Left kidney (tissue), 2 donors: ENCODE measurements around the gene SIGLEC10. TPM values are rescaled to one million over a fixed set of nuclear protein-coding genes. Genes with fewer than 3 reads are reported as not detected.

ENCODE experiments used
- DNase-seq: peaks from one replicate; pipeline ENCODE4 v3.0.0-alpha.2; 2013
- polyA plus RNA-seq: library from polyadenylated mRNA; unstranded; fragments of 120-200 nt; gene quantifications from one replicate; pipeline ENCODE4 v1.2.1, GENCODE V29; 2013; ENCODE audit not compliant: insufficient read length

The SIGLEC10 gene
- polyA plus RNA-seq, 1 donor: 1.6 TPM

GRCh38 chr19:51392701-51393100 is 24.7 kb downstream of the SIGLEC10 start:
- no peak for DNase-seq

GRCh38 chr19:51391073-51391611 is 26.3 kb downstream of the SIGLEC10 start:
- no peak for DNase-seq

GRCh38 chr19:51389143-51389542 is 28.3 kb downstream of the SIGLEC10 start:
- DNase-seq: no peak

GRCh38 chr19:51387924-51388389 is 29.5 kb downstream of the SIGLEC10 start, which contains the start of gene LIM2:
LIM2 (minus strand) TSS chr19:51387974; CDS start chr19:51387443, 531 bp downstream.
- DNase-seq: no peak

- DNase-seq: no peak
Observed at GRCh38 chr19:51386882-51387520, 30.4 kb downstream of the SIGLEC10 start.

GRCh38 chr19:51382004-51382403 is 35.4 kb downstream of the SIGLEC10 start:
- no peak for DNase-seq

- DNase-seq: no peak
Observed at GRCh38 chr19:51380379-51380778, 37.1 kb downstream of the SIGLEC10 start.

GRCh38 chr19:51377422-51377821 is 40.0 kb downstream of the SIGLEC10 start:
- DNase-seq: no peak

- DNase-seq: no peak
Observed at GRCh38 chr19:51375504-51376221, 41.8 kb downstream of the SIGLEC10 start.

GRCh38 chr19:51372649-51373504 is 44.6 kb downstream of the SIGLEC10 start, which contains the start of gene NKG7:
NKG7 (minus strand) TSS chr19:51372654; CDS start chr19:51372535, 119 bp downstream.
- no peak for DNase-seq

- DNase-seq: no peak
Observed at GRCh38 chr19:51372021-51372648, 45.3 kb downstream of the SIGLEC10 start.

- DNase-seq: no peak
Observed at GRCh38 chr19:51371186-51371690, 46.2 kb downstream of the SIGLEC10 start.

GRCh38 chr19:51370230-51370629 is 47.2 kb downstream of the SIGLEC10 start:
- no peak for DNase-seq

GRCh38 chr19:51368366-51369282 is 48.8 kb downstream of the SIGLEC10 start, which contains the start of gene CLDND2:
CLDND2 (minus strand) TSS chr19:51369003; CDS start chr19:51368577, 426 bp downstream.
- no peak for DNase-seq

GRCh38 chr19:51367565-51368365 is 49.7 kb downstream of the SIGLEC10 start:
- DNase-seq: peak; percentile 98

GRCh38 chr19:51367255-51367564 is 50.2 kb downstream of the SIGLEC10 start:
- DNase-seq: no peak

GRCh38 chr19:51366389-51367254 is 50.8 kb downstream of the SIGLEC10 start:
- DNase-seq: peak; percentile 97

- no peak for DNase-seq
Observed at GRCh38 chr19:51365965-51366388, 51.5 kb downstream of the SIGLEC10 start, which contains the start of gene ETFB. ETFB (minus strand) TSS chr19:51366388; CDS start chr19:51366326, 62 bp downstream.
